ENCODE measurements around the gene LDLRAP1.

Gene LDLRAP1

DNA sequence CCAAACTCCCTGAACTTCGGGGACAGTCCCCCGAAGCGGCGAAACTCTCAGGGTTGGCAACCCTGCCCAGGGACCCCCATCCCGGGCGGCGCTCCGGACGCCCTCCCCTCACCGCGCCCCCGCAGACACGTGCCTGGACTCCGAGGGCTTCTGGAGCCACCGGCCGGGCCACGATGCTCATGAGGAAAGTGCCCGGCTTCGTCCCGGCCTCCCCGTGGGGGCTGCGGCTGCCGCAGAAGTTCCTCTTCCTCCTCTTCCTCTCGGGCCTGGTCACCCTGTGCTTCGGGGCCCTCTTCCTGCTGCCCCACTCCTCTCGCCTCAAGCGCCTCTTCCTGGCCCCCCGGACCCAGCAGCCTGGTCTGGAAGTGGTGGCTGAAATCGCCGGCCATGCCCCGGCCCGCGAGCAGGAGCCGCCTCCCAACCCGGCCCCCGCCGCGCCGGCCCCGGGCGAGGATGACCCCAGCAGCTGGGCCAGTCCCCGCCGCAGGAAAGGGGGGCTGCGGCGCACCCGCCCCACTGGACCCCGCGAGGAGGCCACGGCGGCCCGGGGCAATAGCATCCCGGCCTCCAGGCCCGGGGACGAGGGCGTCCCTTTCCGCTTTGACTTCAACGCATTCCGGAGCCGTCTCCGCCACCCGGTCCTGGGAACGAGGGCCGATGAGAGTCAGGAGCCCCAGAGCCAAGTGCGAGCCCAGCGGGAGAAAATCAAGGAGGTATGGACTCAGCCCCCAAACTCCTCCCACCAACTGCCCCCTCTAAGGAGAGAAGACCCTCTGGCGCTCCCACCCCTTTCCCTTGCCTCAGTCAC is 74.4 kb downstream of the LDLRAP1 start:
- Histone ChIP-seq H3K4me3 (ENCODE audit: low read length in 2 of 2) (peak overlapping the region; percentile 64 to 84), H3K27ac (ENCODE audit: low read length) (peak overlapping the region; percentile 11), H3K9me3 (ENCODE audit: control insufficient read depth in 2 of 2, low read length in 2 of 2) (no peaks in the 10 kb centered on the region), H3K27me3 (ENCODE audit: control insufficient read depth in 1 of 2, insufficient read depth in 2 of 2, low read length in 2 of 2) (no peaks in the 10 kb centered on the region), H3K4me1 (ENCODE audit: control insufficient read depth, insufficient read depth, low read length) (peaks cover 60% of the 10 kb centered on the region), H3K36me3 (ENCODE audit: control insufficient read depth in 2 of 2, insufficient read depth in 2 of 2, low read length in 2 of 2) (no peaks in the 10 kb centered on the region), H3K9ac (ENCODE audit: low read length in 2 of 2) (peak overlapping the region; percentile 60 to 68)

DNA sequence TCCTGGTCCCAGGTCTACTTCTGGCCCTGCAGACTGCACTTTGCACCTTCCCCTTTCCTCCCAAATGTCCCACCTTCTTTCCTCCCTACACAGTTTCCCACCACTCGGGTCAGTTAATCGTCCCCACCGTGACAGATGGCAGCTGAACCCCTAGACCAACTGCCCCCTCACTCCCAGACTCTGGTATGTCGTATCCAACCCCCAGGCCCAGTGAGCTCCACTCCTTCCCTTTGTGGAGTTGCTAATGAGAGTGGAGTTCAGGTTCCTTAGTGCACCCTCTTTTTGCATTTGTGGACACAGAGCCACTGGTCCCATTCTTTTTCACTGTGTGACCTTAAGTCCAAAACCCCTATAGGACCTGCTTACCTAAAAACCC is 75.0 kb downstream of the LDLRAP1 start:
- H3K9ac ChIP-seq (ENCODE audit: low read length in 2 of 2): peak overlapping the region; percentile 60 to 68
- no peaks in the 10 kb centered on the region for H3K27me3 ChIP-seq (ENCODE audit: control insufficient read depth in 1 of 2, insufficient read depth in 2 of 2, low read length in 2 of 2)
- H3K9me3 ChIP-seq (ENCODE audit: control insufficient read depth in 2 of 2, low read length in 2 of 2): no peaks in the 10 kb centered on the region
- H3K27ac ChIP-seq (ENCODE audit: low read length): no peak overlapping the region
- peak overlapping the region; percentile 64 to 84 for H3K4me3 ChIP-seq (ENCODE audit: low read length in 2 of 2)
- no peaks in the 10 kb centered on the region for H3K36me3 ChIP-seq (ENCODE audit: control insufficient read depth in 2 of 2, insufficient read depth in 2 of 2, low read length in 2 of 2)
- H3K4me1 ChIP-seq (ENCODE audit: control insufficient read depth, insufficient read depth, low read length): peaks cover 63% of the 10 kb centered on the region
